NCI-H226 (cell line): ENCODE measurements around the gene ATP1B4.

ENCODE experiments used
- DNase-seq: peaks from one replicate; pipeline ENCODE4 v3.0.0-alpha.2; 2015

The ATP1B4 gene

DNA sequence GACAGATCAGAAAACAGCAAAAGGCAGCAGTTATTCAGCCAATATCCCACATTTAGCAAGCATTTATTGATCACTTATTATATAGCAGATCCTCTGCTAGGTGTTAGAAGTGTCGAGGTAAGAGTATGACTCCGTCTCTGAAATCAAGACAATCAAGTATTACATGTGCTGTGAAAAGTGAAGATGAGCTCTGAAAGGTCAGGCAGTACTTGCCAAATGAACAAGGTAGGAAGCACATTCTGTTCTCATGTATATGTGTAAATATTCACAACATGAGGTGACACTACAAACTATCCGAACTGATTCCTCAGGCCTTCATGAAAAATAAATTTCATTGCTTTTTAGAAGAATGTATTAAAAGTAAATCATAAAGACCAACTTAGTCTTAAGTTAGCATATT, 15.3 kb downstream of the ATP1B4 start:
- no peak for DNase-seq

DNA sequence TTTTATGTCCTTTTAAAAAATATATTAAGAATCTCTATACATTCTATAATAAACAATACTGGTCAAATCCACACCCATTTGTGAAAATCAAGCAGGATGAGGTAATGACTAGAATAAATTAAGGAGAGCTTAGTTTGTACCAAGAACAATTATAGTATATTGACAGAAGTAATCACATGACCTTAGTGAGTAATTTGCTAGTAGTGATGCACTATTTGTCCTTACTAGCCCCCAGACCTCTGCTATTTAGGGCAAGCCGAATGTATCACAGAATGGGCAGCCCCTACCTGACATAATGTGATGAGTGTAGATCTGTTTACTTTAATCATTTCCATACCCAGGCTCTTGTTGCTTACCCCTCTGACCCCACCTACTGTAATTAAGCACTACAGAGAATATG, 15.8 kb downstream of the ATP1B4 start:
- DNase-seq: no peak

DNA sequence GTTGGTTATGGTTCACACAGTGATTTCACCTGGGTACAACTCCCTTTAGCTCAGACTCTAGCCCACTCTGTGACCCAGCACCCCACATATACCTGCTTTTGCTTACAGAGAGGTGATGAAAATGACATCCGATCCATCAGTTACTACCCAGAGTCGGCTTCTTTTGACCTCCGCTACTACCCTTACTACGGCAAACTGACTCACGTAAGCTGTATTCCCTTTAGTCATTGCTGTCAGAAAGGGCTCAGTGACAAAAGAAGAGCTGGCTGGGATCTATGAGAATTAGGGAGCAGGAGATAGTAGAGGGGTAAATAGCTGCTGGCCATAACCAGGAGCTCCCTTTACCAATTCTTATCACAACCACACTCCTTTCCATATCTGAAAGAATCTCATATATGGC, 16.7 kb downstream of the ATP1B4 start:
- DNase-seq: no peak

DNA sequence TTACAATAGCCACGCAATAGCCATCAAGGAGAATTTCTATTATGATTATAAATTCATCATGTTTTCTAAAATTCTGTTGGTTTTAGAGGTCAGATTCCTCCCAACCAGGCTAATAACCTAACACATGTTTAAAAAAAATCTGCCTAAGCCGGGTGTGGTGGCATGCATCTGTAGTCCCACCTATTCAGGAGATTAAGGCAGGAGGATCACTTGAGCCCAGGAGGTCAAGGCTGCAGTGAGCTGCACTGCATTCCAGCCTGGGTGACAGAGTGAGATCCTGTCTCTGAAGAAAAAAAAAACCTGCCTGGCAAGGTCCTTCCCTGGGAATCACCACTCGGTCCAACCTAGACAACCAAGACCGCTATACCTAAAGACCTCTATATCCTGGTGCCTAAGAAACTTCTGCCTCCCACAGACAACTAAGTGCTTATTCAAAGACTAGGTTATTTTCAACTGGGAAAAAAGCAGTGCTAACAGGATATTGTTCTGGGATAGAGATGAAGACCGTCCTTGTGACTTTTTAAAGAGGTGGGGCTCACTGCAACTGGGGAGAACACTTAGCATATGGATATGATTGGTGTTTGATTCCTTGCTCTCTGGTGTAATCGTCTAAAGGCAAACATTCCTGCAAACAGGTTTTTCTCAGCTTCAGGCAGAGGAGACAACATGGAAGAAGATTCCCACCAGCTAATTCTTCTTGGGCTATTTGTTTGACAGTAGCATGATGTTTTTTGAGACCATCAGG, 18.2 kb downstream of the ATP1B4 start:
- DNase-seq: no peak

DNA sequence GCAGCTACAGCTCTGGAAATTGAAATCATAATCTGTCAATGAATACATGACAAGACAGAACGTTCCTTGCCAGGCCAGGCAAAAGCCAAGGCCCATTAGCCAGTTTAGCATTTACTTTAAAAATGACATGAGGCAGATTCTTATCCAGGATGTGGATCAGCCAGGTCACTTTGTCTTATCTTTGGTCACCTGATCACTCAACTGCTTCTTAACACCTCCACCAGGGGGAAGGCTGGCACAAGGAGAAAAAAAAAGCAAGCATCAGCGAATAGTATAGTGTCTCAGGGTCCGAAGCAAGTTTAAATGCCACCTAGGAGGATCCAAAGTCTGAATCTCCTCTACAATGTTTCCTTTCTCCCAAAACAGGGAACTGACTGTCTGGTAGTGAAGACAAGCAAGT, 18.8 kb downstream of the ATP1B4 start:
- no peak for DNase-seq

DNA sequence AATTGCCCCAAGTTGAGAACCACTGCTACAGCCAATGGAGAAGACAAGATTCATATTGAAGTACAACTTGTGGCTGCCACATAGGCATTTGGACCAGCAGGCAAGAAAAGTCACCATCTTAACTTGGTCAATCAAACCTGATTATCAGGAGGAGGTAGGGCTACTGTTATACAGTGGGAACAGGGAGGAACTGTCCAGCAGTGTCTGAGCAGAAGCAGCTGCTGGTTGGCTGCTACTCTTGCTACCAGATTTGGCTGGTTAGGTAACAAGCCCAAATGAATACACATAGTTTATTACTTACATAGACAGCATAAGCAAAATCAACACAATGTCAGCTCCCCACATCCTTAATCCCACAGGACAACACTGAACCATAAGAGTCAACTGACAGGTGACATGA, 39.4 kb downstream of the ATP1B4 start:
- no peak for DNase-seq

DNA sequence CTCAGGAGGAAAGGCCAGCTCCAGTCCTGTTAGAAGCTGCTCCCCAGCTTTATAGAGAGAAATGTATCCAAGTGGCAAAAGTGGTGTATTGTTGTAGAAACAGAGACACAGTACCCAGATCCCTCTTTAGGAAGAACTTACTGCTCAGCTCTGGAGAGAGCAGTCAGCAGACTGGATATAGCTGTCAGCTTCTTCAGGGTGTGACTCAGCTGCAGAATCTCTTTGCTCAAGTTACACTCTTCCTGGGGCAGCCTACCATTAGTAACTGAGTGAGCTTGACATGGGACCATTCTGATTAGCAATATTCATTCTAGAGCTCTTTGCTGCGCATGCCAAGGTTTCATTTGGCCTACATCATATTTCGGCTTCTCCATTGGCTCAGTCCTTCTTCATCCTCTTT, 40.5 kb downstream of the ATP1B4 start:
- DNase-seq: no peak

DNA sequence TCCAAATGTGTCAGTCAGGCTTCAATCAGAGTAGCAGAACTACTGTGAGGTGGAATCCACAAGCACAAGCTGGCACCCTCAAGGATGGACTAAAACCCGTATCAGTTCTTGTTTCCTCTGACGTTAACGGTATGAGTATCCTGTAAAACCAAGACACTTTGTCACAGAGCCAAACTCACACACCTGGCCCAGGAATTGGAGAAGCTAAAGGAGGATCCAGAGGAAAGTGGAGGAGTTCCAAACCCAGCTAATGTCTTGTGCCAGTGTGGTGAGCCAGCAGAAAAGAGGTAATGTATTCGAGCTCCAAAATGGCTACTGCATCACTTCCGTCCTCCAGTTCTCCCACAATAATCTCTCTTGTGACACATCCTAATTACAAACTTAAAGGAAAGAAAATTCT, 44.7 kb downstream of the ATP1B4 start:
- no peak for DNase-seq

DNA sequence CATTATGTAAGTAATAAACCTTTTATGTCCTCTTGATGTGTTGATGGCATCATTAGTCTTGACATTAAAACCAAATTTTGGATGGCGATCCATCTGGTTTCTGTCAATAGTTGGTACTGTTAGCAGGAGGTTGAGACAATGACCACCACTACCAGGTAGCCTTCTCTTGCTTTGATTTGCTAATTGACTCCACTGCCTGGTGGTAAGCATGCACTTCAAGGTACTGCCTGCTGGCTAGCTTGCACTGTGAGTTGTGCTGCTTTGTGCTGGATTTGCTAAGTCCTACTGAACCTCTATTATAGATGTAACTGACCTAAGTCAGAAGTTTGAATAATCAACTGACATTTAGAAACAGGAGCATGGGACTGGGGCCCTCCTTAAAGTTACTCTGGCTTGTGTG, 46.3 kb downstream of the ATP1B4 start:
- DNase-seq: no peak

DNA sequence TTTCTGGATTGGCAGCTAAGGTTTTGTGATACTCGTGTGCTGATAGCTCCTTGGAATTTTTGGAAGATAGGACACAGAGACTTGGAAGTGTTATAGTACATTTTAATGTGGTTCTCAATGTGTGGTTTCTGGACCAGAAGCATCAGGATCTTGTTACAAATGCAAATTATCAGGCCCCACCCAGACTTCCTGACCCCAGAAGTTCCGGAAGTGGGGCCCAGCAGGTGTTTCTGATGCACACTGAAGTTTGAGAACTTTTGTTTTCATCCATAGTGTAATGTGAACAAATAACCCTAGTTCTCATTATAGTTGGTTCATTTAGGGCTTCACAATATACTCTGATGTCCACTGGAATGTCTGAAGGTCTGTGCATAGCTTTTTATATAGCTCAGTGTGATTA, 57.6 kb downstream of the ATP1B4 start:
- no peak for DNase-seq

DNA sequence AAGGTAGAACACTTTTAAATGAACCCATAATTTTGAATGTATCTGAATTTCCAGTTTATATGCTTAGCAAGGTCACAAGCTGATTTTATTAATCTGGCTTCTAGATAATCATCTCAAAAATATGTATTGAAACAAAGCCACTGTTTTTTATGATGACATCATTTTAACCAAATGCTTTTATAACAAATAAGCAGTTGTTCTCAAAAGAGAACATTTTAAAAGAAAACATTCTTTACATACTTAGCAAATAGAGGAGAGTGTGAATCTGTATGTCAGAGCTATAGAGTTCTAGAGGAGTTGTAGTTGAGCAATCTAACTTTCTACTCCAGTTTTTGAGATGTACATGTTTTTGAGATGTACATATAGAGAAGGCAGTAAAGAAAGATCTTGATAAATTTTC, 64.7 kb downstream of the ATP1B4 start:
- DNase-seq: no peak

DNA sequence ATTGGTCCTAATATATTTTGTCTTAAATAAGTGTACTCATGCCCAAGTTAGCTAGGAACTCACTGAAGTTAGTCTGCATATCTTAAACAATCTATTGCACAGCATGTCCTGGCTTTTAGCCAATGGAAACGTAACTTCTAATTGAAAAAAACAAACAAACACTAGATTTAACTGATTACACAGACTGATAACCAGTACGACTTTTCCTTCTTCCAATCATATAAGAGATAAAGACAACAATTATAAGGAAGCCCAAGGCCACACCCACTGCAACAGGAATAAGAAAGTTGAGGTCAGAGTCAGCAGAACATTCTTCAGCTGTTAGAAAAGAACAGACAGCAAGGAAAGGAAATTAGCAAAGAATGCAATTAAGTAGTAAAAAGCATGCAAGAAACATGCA, 66.4 kb downstream of the ATP1B4 start:
- no peak for DNase-seq

DNA sequence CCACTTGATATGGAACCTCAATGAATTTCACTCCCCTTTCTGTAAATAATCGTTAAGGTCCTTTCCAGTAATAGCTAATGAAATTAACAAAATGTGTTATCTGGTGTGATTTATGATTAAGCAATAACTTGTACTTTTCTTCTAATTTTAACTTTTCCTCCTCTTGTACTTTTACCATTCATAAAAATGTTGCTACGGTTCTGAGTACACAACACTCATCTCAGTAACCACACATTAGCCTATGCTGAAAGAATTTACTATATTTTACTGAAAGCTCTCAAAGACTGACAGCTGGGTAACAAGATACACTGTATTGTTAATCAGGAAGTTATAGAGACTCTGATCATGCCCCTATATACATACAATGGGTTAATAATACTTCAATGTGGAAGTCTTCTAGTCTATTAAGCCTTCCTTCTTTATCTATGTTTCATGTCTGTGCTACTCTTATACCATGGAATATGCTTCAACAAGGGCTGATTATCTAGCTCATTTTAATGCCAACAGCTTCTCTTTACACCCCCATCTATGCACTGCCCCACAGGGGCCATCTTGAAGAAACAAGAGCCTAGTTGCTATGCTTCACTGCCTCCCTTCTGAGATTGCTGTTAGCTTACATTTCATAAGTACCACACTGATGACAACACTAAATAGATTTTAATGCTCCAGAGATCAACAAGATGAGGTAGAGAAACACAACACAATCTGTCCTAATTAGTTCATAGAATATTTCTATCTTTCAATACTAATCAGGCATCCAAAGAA, 68.1 kb downstream of the ATP1B4 start:
- DNase-seq: no peak
